SH-SY5Y (cell line): ENCODE measurements around the gene LRRC14B.

Experiments used
- GATA2 ChIP-seq: IDR thresholded peaks from 2 replicates; pipeline ENCODE4 v1.6.1; 2011; ENCODE audit warnings: mild to moderate bottlenecking, low read depth, low read length
- GATA3 ChIP-seq: IDR thresholded peaks from 2 replicates; pipeline ENCODE4 v1.6.1; 2011; ENCODE audit warnings: low read depth, mild to moderate bottlenecking, low read length, moderate library complexity

GRCh38 chr5:182126-182525, 9.2 kb upstream of the LRRC14B start:
- TF ChIP-seq GATA2, result no peak
- no peak for TF ChIP-seq GATA3
